ENCODE results near the gene GLB1L2. TPM values are rescaled to one million over a fixed set of nuclear protein-coding genes. Genes with fewer than 3 reads are reported as not detected.

GLB1L2 gene
- total and polyA plus RNA-seq, 2 of the 4 experiments (the other 2 are of a cell fraction): under 0.01 to 0.26 TPM

GRCh38 chr11:134350381-134350780, 18.6 kb downstream of the GLB1L2 start:
- Histone ChIP-seq H3K36me3 (ENCODE audit: control insufficient read depth, insufficient read depth, low read length) (no peaks in the 10 kb centered on the region), H3K27me3 (ENCODE audit: control insufficient read depth, insufficient read depth, low read length) (no peaks in the 10 kb centered on the region), H4K8ac (ENCODE audit: low read depth in 2 of 2, low read length in 2 of 2) (no peak overlapping the region), H2BK5ac (ENCODE audit: low read depth, low read length, poor library complexity, severe bottlenecking) (no peak overlapping the region), H2BK15ac (ENCODE audit: low read depth, low read length) (no peak overlapping the region), H2AK9ac (replicated peaks; ENCODE audit: low read depth, low read length, poor library complexity) (no peak overlapping the region), H3K23ac (ENCODE audit: low read depth, low read length) (no peak overlapping the region), H3K79me1 (ENCODE audit: low read depth in 1 of 2, low read length in 2 of 2) (no peaks in the 10 kb centered on the region), H2BK20ac (ENCODE audit: low read depth, low read length) (no peak overlapping the region), H3K4ac (ENCODE audit: low read depth, low read length) (no peak overlapping the region), H2BK120ac (ENCODE audit: low read depth, low read length) (no peak overlapping the region), H3K56ac (ENCODE audit: extremely low read depth, insufficient read depth, low read length) (no peak overlapping the region), H3K14ac (replicated peaks; ENCODE audit: low read depth, low read length) (no peak overlapping the region), H4K20me1 (ENCODE audit: insufficient read depth, low read length) (no peaks in the 10 kb centered on the region), H3K9me3 (ENCODE audit: control insufficient read depth, insufficient read depth, low read length) (peaks cover 8% of the 10 kb centered on the region; the same call in 1 of the 2 replicates), H3K4me1 (ENCODE audit: control insufficient read depth, insufficient read depth, low read length) (no peaks in the 10 kb centered on the region), H3K9me1 (ENCODE audit: insufficient read depth, low read length) (no peaks in the 10 kb centered on the region), H3K27ac (ENCODE audit: insufficient read depth, low read length) (no peak overlapping the region), H3K4me3 (ENCODE audit: insufficient read depth, low read depth, low read length) (no peak overlapping the region), H2AFZ (replicated peaks; ENCODE audit: low read length, poor library complexity) (no peak overlapping the region), H4K5ac (ENCODE audit: low read depth, low read length) (no peak overlapping the region), H2AK5ac (ENCODE audit: low read depth, low read length) (no peak overlapping the region), H4K91ac (ENCODE audit: insufficient read depth, low read depth, low read length) (no peak overlapping the region), H3K9ac (ENCODE audit: low read depth, low read length) (no peak overlapping the region), H3K4me2 (ENCODE audit: low read depth, low read length) (no peak overlapping the region), H3K18ac (ENCODE audit: low read depth, low read length) (no peak overlapping the region)
- BruUV-seq (replicated peaks): no TSS peak
- TF ChIP-seq ELK1 (IDR thresholded peaks at IDR 0.05; ENCODE audit: borderline replicate concordance, low read depth, low read length) (no peak), FOS (IDR thresholded peaks at IDR 0.05; ENCODE audit: low read depth, low read length) (no peak), CHD1 (IDR thresholded peaks at IDR 0.05; ENCODE audit: low read depth, low read length) (no peak), POLR2A (IDR thresholded peaks at IDR 0.05; ENCODE audit: low read depth, low read length) (no peak), MAZ (IDR thresholded peaks at IDR 0.05; ENCODE audit: borderline replicate concordance, low read depth, low read length) (no peak), RFX5 (IDR thresholded peaks at IDR 0.05; ENCODE audit: low read depth, low read length) (no peak), USF2 (IDR thresholded peaks at IDR 0.05; ENCODE audit: low read depth, low read length) (no peak), SMC3 (IDR thresholded peaks at IDR 0.05; ENCODE audit: low read depth, low read length) (no peak), NFE2L2 (IDR thresholded peaks at IDR 0.05; ENCODE audit: low read depth, low read length) (no peak), RCOR1 (IDR thresholded peaks at IDR 0.05; ENCODE audit: insufficient replicate concordance, low read length) (no peak), CTCF (conservative IDR thresholded peaks at IDR 0.05; ENCODE audit: low read depth, low read length) (no peak), MAFK (IDR thresholded peaks at IDR 0.05; ENCODE audit: low read depth, low read length) (no peak), RAD21 (IDR thresholded peaks at IDR 0.05; ENCODE audit: low read length) (no peak), MXI1 (IDR thresholded peaks at IDR 0.05; ENCODE audit: borderline replicate concordance, low read depth, low read length) (no peak), BHLHE40 (IDR thresholded peaks at IDR 0.05; ENCODE audit: low read depth, low read length) (no peak), CEBPB (IDR thresholded peaks at IDR 0.05; ENCODE audit: low read depth, low read length) (no peak)
- in situ Hi-C loops (cut with MboI; ENCODE audit: low sequenced_read_pairs): no loop called here
- no CpG with 5 or more reads among the region's 9 CpGs for WGBS, 2 experiments (ENCODE audit: extremely low coverage in 2 of 2, insufficient read length in 1 of 2)
- no peak for ATAC-seq (ENCODE audit: low read depth)
- POLR2A ChIA-PET (ENCODE audit: unreplicated experiment): no interaction called here
- no peak for DNase-seq
- dilution Hi-C loops (cut with HindIII; ENCODE audit: low sequenced_read_pairs, unreplicated experiment): no loop called here
- CTCF ChIA-PET: no interaction called here
- intact Hi-C loops (cut with micrococcal nuclease): no loop called here
